Bronchial epithelial cell (primary cell): ENCODE measurements around the gene RBM47. TPM values are rescaled to one million over a fixed set of nuclear protein-coding genes. Genes with fewer than 3 reads are reported as not detected.
A peak's percentile ranks its signal among the peaks of the same experiment; 100 is the strongest.

Source experiments
- DNase-seq: peaks from one replicate; pipeline ENCODE4 v3.0.0-alpha.2; 2010; ENCODE audit warnings: low read depth
- FAIRE-seq: peaks from 2 replicates; lab custom pipeline; 2011; peaks lifted over from hg19 to GRCh38; lab: Jason Lieb, UNC
- H3K27me3 ChIP-seq: 2 replicates; pipeline ENCODE4 v1.5.1; 2011; ENCODE audit warnings: low read length; ENCODE audit not compliant: control insufficient read depth, insufficient read depth
- H3K36me3 ChIP-seq: 2 replicates; pipeline ENCODE4 v1.5.1; 2011; ENCODE audit warnings: low read length; ENCODE audit not compliant: control insufficient read depth, insufficient read depth
- H3K4me3 ChIP-seq: 2 replicates; pipeline ENCODE4 v1.5.1; 2011; ENCODE audit warnings: mild to moderate bottlenecking, low read depth, low read length, control low read depth
- total RNA-seq: library from RNA; depleted of rRNA; stranded (reverse); fragments of >200 nt; gene quantifications from 2 replicates; pipeline ENCODE4 v1.2.1, GENCODE V29; 2014
- TF ChIP-seq, protein P1 (sequence below): IDR thresholded peaks from 2 replicates; pipeline ENCODE4 v1.5.1; 2011; ENCODE audit warnings: mild to moderate bottlenecking, moderate library complexity, low read length, control low read depth, inconsistent platforms; ENCODE audit not compliant: insufficient read depth, severe bottlenecking

Gene RBM47
- total RNA-seq, 1 donor from 2014 or later: 35.0 TPM

DNA sequence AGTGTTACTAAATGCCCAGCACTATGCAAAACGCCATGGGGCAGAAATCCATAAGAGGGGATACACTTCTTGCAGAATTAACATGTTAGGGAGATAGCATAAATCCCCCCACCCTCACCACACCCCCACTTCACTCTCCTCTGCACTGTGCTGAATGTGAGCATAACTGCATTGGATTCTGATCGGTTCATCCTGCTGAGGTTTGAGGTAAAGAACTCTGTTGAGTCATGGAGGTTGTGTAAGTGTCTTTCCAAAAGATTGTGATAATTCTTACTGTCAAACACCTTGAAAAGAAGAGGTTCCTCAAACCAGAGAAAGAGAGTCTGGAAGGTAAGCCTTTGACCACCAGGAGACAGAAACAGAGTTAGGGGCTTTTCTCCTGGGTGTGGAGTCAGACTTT, 43.6 kb downstream of the RBM47 start:
- Histone ChIP-seq H3K4me3 (no peak overlapping the region), H3K36me3 (no peaks in the 10 kb centered on the region), H3K27me3 (no peaks in the 10 kb centered on the region)
- no peak for FAIRE-seq
- TF ChIP-seq, protein P1, sequence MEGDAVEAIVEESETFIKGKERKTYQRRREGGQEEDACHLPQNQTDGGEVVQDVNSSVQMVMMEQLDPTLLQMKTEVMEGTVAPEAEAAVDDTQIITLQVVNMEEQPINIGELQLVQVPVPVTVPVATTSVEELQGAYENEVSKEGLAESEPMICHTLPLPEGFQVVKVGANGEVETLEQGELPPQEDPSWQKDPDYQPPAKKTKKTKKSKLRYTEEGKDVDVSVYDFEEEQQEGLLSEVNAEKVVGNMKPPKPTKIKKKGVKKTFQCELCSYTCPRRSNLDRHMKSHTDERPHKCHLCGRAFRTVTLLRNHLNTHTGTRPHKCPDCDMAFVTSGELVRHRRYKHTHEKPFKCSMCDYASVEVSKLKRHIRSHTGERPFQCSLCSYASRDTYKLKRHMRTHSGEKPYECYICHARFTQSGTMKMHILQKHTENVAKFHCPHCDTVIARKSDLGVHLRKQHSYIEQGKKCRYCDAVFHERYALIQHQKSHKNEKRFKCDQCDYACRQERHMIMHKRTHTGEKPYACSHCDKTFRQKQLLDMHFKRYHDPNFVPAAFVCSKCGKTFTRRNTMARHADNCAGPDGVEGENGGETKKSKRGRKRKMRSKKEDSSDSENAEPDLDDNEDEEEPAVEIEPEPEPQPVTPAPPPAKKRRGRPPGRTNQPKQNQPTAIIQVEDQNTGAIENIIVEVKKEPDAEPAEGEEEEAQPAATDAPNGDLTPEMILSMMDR: no peak
- peak; percentile 68 for DNase-seq

DNA sequence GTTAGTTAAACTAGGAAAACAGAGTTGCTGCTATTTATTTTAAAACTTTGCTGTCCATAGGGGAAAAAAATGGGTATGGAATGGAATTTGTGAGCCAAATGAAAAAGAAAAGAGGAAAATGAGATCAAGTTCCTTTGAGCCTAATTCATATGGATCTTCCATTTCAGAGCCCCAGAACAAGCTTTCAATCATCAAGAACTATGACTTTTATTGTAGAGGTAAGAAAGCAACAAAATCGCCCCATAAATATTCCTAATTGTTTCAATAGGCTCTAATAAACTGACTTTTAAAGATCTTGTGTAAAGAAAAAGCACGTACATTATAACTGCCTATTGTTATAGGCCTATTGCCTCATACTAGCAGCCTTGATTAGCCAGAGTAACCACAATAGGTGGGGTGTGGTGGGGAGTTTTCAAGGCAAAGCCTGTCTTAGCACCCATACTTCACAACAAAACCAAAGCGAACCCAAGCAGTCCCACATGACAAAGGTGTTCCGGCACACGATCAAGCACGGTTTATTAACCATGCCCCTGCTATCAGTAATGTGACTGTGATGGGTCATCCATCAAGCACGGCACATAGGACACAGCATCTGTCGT, 44.4 kb downstream of the RBM47 start:
- TF ChIP-seq, protein P1: no peak
- FAIRE-seq (peak; percentile 75), DNase-seq (no peak)
- Histone ChIP-seq H3K36me3 (no peaks in the 10 kb centered on the region), H3K27me3 (no peaks in the 10 kb centered on the region), H3K4me3 (no peak overlapping the region)

DNA sequence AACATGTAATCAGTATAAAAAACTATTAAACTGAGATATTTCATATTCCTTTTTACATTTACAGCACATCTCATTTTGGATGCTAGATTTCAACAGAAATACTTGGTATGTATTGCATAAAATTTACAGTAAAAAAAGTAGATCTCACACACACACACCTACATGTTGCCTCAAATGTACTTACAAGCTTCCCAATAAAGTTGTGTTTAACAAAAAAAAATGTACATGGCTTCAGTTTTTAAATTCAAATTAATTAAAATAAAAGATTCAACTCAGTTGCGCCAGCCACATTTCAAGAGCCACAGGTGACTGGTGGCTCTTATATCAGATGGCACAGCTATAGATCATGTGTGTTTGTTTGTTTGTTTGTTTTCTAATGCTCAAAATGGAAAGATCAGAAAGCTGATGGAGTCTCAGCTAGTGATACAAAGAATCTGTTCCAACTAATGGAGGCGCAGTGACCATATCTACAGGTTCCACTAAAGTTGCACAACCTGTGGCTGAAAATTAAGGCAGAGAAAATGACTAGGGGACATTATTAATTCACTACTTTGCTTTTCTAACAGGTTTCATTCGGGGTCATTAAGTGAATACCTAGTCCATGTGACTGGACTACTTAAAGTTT, 45.0 kb downstream of the RBM47 start:
- Histone ChIP-seq H3K36me3 (no peaks in the 10 kb centered on the region), H3K4me3 (no peak overlapping the region), H3K27me3 (no peaks in the 10 kb centered on the region)
- FAIRE-seq: no peak
- TF ChIP-seq, protein P1: no peak
- DNase-seq: no peak

DNA sequence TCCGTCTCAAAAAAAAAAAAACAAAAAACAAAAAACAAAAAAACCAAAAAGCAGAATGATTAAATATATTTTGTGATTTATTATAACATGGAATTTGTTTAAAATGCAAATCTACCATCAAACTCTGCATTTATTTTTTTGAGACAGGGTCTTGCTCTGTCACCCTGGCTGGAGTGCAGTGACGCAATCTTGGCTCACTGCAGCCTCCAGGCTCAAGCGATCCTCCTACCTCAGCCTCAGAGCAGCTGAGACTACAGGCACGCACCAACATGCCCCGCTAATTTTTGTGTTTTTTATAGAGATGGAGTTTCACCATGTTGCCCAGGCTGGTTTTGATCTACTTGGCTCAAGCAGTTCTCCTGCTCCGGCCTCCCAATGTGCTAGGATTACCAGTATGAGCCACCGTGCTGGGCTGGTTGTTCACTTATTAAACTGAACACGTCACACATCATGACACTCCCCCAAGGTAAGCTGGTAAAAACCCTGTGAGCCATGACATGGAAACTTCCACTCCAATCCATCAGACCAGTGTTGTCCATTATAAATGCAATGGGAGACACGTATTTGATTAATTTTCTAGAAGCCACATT, 45.7 kb downstream of the RBM47 start:
- H3K36me3 ChIP-seq: no peaks in the 10 kb centered on the region
- FAIRE-seq (no peak), DNase-seq (no peak)
- TF ChIP-seq, protein P1: no peak
- no peak overlapping the region for H3K4me3 ChIP-seq
- no peaks in the 10 kb centered on the region for H3K27me3 ChIP-seq

DNA sequence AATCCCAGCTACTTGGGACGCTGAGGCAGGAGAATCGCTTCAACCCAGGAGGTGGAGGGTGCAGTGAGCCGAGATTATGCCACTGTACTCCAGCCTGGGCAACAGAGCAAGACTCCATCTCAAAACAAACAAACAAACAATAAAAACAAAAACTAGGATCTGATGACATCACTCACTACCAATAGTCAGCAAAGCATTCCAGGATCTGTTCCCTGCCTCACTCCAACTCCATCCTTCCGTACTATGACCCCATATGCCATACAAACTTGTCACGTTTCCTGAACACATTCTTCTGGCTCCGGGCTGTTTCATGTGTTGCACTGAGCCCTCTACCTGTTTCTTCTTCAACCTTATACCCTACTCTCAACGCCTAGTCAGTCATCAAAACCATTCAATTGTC, 47.3 kb downstream of the RBM47 start:
- no peak overlapping the region for H3K4me3 ChIP-seq
- FAIRE-seq: no peak
- DNase-seq: no peak
- H3K36me3 ChIP-seq: no peaks in the 10 kb centered on the region
- TF ChIP-seq, protein P1: no peak
- H3K27me3 ChIP-seq: no peaks in the 10 kb centered on the region
